Left renal cortex interstitium (tissue), 4 donors: ENCODE data around the gene NDUFB4. TPM values are rescaled to one million over a fixed set of nuclear protein-coding genes. Genes with fewer than 3 reads are reported as not detected.

Source experiments
- DNase-seq, 4 donors: peaks; one replicate each; pipeline ENCODE4 v3.0.0-alpha.2; 2013; ENCODE audit warnings: low read depth in 4 of 4, low spot score in 2 of 4, missing footprints in 1 of 4
- polyA plus RNA-seq, 4 donors: library from polyadenylated mRNA; unstranded; fragments of 120-200 nt; gene quantifications; one replicate each; pipeline ENCODE4 v1.2.1, GENCODE V29; 2013; ENCODE audit not compliant: insufficient read length in 4 of 4

The NDUFB4 gene
- polyA plus RNA-seq, result 100 to 1,000 TPM; 186 to 249 (median 208) TPM

DNA sequence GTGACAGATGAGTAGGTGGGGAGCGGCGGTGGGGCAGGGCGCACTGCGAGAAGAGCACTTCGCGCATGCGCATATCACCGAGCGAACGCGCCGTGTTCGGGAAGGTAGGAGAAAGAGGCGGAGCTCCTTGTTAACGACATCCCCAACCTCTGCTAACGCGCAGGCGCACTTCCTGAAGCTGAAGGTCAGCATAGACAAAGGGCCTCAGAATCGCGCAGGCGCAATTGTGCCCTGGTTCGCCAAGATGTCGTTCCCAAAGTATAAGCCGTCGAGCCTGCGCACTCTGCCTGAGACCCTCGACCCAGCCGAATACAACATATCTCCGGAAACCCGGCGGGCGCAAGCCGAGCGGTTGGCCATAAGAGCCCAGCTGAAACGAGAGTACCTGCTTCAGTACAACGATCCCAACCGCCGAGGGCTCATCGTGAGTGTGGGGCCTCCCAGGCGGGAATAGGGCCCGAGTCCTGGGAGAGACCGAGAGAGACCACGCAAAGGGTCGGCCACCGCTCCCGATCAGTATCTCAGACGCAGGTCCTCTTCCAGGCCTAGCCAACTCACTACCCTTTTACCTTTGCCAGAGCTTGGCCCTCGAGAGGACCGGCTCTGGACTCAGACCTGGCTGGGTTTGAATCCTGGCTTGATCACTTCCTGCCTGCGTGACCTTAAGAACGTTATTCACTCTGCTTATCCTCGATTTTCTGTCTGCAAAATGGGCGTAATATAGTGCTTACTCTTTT, at the start of gene NDUFB4:
Gene NDUFB4, plus strand, starts transcription at position 221 of the 737 bp plus-strand sequence. Its CDS starts 24 bp downstream, at position 245.
- DNase-seq, result peak; percentile 92 to 98 (median 98)

- no peak for DNase-seq
Observed at GRCh38 chr3:120550546-120550945, 45.6 kb upstream of the NDUFB4 start.

DNA sequence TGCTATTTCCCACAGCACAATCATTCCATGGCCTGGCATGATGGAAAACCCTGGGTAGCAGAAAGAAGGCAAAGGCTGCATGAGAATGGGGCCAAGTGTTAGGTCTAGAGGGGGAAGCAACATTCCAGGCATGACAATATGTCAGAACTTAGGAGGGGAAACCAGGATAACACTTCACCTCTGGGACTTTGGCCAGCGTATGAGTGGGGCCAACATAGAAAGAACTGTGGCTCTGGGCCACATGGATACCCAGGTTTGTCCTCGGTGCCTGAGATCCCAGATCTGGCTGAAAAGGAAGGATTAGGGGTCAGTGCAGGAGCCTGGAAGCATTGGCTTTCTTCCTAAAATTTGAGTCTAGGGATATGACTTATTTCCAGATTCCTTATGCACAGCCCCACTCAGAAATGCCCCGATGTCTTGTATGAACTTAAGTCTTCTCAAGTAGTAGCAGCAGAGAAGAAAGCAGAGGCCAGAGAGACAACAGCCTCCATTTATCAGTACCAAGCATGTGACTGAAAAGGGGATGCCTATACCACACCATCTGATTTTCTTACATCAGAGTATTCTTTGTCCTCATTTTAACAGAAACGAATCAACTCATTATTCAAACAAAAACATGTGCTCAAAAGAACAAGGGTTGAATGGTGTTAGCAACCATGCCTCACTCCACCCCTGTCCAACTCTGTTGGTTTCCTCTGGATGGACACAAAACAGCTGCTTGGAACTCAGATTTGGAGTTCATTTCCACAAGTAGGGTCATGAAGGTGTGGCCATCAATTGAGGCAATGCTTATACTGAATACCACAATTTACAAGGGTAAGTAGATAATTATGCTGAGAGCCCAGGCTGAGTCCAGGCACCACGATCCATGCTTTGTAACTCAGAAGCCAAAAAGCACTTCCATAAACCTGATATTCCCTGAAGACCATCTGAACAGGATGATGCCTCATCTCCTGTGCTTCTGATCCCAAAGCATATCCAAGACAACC, 43.7 kb upstream of the NDUFB4 start:
- no peak for DNase-seq

GRCh38 chr3:120554812-120555606, 41.1 kb upstream of the NDUFB4 start:
- DNase-seq, result no peak

DNA sequence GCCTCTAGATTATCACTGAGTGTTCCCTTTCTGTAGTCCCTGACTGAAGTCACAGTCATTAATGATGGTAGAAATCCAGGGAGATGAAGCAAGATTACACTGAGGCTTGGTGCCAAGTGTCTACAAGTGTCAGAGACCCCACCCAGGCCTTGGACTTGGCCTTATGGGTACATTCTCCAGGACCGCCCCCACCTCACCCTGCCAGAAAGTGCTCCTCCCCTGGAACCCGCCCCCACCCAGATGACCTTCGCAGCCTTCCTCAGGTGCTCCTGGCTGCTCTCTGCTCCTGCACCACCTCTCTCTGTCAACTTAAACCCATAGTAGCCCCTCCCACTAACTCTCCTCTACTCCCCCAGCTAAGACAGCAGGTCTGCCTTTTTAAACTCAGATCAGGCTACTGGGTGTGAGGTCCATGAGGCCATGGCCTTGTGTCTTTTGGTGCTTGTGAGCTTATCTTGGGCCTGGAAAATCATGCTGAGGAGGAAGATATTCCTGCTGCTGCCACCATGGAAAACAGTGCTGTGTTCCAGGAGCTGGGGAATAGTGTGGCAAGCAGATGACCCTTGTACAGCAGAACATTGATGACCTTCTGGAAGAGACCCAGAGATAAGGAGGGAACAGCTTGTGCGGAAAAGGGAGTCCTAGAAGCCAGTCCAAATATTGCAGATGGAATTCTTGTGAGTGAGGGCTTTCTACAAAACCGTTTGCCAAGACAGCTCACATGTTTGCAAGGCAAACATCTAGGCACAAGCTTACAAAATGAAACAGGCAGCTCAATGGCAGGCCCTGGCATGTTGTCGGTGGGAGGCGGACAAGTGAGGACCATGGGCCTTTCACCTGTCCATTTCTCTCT, 40.3 kb upstream of the NDUFB4 start:
- DNase-seq, result no peak

- no peak for DNase-seq
Observed at GRCh38 chr3:120557115-120557514, 39.0 kb upstream of the NDUFB4 start.

DNA sequence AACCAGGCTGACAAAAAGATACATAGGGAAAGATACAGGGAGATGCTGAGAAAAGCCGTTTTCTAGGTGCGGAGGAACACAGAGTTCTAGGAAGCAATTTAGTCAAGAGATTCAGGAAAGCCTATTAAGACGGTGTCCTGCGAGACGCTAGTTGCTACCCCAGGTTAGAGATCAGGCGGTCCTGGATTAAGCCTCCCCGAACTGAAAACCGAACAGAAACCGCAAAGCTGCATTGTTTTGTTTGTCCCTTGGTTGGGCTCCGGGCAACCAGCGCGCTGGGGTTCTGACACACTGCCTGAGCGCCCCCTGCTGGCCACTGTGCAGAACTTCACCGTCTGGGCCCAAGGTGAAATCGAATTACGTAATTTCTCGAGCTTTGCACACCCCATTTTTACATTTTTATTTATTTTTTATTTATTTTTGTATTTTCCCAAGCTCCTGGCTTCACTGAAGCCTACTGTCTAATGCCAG, 37.3 kb upstream of the NDUFB4 start:
- DNase-seq, result peak; percentile 80 to 88 (median 84)

- peak; percentile 37 to 70 (median 48) for DNase-seq
Observed at GRCh38 chr3:120559242-120560061, 36.7 kb upstream of the NDUFB4 start.

DNA sequence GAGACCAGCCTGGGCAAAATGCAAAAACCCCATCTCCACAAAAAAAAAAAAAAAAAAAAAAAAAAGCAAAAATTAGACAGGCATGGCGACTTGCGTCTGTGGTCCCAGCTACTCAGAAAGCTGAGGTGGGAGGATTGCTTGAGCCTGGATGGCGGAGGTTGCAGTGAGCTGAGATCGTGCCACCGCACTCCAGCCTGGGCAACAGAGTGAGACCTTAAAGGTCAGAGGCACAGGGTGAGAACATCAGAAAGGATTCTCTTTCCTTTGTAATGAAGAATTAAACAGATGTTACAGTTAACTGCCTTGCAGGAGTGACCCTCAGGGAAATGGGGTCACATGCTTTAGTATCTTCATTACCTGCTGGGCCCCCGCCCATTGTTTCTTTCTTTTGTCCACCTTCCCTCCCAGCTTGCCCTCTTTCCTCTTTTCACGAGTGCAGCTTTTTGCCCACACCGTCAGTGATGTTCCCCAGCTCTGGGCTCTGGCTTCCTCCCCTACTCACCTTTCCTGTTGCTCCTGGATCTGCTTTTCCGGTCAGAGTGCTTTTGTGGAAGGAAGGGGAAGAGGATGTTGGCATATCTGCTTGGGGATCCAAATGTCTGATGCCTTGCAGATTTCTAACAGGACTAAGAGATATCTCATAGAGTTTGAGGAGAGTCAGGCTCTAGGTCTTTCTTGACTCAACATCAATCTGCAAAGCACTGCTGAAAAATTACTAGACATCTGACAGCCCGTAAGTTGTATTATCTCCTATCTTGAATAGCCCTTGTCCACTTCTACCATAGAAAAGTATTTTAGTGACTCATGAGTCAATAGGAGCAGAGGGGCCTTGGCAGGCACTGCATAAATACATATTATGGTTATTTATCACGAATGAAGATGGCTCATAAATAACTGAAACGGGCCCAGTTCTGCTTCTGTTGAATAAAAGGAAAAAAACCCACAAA, 35.6 kb upstream of the NDUFB4 start:
- DNase-seq, result no peak

DNA sequence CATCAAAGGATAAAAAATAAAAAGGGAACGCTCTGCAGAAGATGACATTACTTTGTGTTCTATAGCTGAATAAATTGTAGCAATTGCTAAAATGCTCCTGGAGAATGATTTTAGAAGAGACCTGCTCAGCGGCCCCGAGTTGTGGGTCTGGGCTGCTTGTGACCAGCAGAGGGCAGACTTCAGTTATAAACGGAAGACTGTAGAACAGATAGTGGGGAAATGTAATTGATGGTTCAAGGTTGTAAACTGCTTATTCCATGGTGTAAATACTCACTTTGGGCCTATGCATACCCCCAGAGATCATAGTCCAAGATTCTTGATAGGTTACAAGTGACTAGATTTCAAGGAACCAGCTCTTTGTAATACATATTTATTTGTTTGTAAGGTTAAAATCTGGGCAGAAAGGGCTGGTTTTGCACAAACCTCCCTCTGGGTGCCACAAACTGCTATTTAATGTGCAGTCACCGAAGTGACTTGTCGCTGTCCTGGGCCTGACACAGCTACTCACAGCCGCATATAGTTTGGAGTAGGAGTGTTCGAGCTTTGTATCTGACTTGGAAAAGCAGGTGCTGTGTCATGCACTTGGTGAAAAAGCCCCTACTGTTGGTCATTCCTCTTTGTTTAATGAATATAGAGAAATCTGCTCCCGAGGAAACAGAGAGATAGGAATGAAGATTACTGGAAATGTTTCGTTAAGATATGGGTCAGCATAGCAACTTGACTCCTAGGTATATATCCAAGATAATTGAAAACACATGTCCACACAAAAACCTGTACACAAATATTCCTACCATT, 34.7 kb upstream of the NDUFB4 start:
- DNase-seq, result peak in 1 of 4 donors; percentile 64

GRCh38 chr3:120563356-120564022, 32.6 kb upstream of the NDUFB4 start:
- DNase-seq, result no peak

DNA sequence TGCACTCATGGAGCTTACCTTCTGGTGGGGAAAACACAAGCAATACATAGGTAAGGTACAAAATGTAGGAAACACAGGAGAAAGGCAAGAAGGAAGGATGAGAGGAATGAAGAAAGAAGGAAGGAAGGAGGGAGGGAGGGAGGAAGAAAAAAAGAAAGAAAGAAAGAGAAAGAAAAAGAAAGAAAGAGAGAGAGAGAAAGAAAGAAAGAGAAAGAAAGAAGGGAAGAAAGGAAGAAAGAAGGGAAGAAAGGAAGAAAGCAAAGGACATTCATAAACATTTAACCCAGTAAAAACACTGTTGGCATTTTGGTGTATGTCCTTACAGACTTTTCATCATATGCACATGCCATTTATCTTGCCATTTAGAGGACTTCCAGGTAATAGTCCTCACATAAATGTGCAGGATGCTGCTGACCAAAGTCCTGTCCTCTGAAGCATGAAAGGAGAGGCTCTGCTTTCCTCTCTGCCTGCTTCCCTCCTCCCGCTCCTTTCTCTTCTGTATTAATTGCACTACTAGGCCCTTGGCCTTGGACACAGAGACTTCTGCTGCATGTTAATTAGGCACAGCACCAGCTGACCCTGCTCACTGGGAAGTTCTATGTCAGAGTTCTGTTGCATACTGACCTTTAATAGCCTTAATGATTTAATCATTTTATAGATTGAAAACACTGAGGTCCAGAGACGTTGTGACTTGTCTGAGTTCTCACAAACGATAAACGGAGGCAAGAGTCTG, 29.7 kb upstream of the NDUFB4 start:
- no peak for DNase-seq

DNA sequence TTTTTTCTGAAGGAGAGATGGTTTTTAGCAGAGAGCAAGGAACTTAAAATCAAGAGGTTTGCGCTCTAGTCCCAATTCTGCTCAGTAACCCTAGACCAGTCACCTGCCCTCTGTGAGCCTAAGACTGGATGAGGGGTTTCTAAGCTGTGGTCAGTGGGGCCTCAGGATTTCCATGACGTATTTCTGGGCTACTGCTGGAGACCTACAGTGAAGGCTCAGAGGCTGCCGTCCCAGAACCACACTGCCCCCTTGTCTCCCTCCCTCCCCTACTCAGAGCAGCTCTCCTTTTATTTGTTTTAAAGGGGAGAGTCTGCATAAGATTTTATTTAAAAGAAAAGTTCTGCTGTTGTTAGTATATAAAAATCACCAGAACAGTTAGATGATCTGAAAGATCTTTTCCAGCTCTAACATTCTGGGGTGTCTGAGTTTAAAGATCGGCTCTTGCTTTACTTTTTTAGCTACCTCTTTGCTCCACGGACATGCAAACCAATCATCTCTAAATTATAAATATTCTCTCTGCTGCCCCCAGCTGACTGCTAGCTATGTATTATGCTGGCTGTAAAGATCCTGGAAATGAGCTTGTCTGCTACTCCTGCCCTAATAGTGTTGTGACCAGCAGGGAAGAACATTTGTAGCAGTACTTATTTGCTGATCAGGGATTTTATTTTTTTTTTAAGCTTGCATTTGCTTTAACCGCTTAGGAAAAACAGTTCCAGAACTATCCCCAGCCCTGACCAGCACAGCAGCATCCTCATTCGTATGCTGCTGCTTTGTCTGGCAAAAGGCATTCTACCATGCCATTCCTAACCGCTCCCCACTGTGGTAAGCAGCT, 28.6 kb upstream of the NDUFB4 start:
- no peak for DNase-seq

DNA sequence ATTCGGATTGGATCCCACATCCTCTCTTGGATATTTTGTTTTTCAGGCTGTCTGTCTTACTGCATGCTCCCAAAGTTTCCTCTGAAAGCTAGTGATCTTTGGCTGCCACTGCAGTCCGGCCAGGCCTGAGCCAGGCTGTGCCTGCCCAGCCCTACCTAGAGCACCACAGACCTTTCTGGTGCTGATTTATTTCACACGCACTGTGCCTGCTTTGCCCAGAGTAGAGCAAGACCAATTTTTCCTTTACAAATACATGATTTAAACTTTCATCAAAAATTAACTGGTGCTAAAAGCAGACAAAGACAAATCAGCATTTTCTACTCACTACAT, 28.0 kb upstream of the NDUFB4 start:
- no peak for DNase-seq

DNA sequence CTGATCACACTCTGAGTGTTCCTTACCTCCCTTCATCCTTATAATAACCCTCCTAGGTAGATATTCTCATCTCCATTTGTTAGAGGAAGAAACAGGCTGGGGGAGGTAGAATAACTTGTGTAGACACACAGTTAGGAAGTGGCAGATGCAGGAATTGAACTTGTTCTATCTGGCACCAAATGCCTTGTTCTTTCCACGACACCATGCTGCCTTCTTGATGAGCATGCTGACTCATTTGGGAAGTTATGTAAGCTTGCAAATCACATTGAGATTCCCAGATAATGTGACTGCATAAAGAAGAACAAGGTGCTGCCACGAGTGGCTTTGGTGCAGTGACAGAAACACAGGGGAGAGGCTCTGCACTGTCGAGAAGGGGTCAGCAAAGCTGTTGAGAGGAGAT, 27.5 kb upstream of the NDUFB4 start:
- DNase-seq, result no peak
